GM10847 (cell line): Measurements from ENCODE around the gene CYFIP1.

Experiments used
- POLR2A ChIP-seq: IDR thresholded peaks from 2 replicates; pipeline ENCODE4 v1.6.1; 2011; ENCODE audit not compliant: insufficient read length; ENCODE audit errors: extremely low read depth

The CYFIP1 gene

DNA sequence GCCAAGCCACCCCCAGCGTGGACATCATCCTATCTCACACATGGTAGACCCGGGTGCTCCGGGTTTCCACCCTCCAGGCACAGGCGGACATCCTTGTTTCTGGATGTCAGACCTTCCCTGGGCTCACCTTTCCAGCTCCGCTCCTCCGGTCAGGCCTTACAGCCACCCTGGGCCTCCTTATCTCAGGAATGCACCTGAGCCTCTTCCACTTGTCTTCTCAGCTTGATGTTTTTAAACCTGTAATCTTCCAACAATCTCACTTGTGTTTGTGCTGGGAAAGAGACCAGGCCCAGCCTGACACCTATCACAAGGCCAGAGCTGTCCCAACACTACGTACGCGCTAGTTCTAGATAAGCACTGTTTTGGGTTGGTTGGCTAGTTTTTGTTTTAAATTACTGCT lies 87.8 kb downstream of the CYFIP1 start:
- TF ChIP-seq POLR2A = no peak

DNA sequence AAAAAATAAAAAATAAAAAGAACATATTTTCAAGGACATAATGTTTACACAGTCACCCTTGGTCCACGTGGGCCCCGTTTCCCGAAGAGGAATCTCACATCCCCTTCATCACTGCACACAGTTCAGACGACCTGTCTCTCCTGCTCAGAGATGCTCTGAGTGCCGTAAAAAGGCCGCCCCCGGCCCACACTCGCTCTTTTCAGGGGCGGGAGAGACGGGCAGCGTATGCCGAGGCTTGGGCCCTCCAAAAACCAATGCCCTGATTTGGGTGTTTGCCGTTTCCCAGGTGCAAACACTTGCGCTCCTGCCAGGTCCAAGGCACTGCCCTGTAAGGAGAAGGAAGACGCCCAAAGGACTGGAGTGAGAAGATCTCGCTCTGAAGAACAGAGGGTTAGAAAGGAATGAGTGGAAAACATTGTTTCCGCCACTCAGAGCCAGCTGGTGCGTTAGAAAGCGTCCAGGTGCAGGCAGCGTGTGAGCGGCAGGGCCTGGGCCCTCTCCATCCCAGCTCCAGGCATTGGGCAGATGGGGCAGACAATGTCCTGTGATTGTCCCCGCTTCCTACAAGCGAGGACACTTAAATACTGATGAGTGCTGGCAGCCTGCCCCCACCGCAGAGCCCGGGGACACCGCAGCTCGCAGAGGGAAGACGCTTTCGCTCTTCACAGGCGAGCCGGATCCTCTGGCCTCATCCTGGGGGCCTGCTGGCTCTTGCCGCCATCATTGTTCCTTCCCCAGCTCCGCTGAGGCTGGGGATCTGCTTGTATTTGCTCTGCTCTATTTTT lies 88.5 kb downstream of the CYFIP1 start:
- TF ChIP-seq POLR2A = no peak

DNA sequence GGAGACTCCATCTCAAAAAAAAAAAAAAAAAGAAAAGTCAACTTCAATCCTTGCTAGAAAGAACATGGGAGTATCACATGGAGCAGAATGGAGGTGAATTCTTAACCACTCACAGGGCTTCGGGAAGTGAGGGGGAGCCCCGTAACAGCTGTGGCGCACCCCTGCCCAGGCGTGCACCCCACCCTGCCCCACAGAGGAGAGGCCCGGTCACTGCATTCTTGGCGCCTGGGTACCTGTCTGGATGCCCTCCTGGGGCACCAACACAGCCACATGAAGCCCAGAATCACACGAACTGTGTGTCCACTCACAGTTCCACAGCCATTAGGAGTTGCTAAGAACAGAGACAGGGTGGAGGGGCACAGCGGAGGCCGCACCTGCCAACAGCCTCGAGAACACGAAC lies 89.9 kb downstream of the CYFIP1 start:
- TF ChIP-seq POLR2A = no peak

DNA sequence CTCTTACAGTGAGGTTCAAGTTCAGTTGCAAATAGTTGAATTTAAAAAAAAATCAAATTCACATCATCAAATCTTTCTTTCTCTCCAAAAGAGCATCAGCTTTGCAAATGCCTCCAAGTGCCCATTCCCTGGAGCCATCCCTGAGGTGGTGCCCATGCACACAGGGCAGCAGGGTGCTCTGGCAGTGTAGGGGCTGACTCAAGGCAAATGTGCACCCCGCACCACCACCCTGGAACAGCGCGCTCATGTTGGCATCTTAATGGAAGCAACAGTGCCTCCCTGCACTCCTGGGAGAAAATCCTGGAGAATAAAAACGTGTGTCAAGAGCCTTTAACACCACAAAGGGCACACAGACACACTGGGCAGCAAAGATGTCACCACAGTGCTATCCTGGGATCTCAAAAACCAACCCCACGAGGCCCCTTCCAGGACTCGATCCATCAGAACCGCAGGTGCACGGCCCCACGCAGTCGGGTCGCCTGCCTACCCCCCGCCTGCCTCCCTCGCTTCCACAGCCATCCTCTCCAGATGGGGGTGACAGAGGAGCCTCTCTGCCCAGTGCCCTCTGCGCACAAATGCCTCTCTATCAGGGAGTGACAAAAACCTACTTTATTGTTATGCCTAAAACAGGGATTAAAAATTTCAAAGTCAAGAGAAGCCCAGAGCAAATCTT lies 90.9 kb downstream of the CYFIP1 start:
- TF ChIP-seq POLR2A = no peak

DNA sequence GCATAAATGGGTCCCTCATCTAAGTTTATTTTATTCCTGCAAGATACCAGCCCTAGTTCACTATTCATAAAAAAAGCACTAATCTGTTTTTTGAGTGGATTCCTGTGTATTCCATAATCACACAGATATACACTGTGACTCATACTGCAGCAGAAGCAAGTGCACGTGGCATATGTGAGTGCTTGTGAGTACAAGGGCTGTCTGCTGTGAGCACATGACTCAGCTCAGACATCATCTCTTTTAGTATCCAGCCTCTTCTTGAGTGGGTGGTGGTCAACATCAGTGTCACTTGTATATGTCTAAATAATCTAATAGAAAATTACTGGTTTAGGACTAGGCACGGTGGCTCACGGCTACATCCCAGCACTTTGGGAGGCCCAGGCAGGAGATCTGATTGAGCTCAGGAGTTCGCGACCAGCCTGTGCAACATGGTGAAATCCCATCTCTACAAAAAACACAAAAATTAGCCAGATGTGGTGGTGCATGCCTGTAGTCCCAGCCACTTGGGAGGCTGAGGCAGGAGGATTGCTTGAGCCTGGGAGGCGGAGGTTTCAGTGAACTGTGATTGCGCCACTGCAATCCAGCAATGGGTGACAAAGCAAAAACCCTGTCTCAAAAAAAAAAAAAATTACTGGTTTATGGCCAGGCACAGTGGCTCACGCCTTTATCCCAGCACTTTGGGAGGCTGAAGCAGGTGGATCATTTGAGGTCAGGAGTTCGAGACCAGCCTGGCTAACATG lies 91.9 kb downstream of the CYFIP1 start:
- no peak for TF ChIP-seq POLR2A

DNA sequence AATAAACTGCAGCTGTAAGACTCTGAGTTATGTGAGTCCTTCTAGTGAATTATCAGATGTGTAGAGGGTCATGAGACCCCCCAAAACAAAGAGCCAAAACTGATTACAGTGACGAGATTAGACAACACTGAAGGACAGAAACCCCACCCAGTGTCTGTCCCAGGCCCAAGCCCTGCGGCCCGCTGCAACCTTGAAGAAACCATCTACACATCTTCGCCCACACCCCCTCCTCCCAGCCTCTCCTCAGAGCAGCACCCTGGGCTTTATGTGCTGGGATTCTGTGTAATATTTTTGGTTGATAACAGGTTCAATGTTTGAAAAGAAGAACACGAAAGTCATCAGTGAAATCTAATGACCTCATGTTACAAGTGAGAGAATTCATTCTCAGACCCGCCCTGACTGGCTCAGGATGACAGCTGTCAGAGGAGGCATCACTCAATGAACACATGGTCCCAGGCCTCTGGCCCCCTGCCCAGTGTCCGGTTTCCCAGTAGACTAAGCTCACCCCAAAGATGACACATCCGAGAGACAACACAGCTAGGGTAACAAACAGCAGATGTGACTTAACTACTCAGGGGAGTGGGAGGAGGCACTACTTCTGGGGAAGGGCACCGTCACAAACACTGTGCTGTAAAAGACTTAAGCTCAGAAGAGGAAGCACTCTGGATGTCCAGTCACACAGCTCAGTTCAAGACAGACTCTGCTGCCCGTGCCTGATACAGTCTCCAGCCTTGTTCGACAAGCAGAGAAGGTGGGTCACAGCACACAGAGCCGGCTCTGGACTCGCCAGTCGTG lies 92.8 kb downstream of the CYFIP1 start:
- TF ChIP-seq POLR2A = no peak

DNA sequence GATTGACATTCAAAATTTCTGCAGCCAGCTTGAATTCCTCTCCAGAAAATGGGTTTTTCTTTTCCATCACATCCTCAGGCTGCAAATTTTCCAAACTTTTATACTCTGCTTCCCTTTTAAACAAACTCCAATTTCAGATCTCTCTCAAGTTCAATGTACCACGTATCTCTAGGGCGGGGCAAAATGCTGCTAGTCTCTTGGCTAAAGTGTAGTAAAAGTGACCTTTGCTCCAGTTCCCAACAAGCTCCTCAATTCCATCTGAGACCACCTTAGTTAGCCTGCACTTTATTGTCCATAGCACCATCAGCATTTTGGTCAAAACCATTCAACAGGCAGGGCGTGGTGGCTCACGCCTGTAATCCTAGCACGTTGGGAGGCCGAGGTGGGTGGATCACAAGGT lies 95.0 kb downstream of the CYFIP1 start:
- TF ChIP-seq POLR2A = no peak

DNA sequence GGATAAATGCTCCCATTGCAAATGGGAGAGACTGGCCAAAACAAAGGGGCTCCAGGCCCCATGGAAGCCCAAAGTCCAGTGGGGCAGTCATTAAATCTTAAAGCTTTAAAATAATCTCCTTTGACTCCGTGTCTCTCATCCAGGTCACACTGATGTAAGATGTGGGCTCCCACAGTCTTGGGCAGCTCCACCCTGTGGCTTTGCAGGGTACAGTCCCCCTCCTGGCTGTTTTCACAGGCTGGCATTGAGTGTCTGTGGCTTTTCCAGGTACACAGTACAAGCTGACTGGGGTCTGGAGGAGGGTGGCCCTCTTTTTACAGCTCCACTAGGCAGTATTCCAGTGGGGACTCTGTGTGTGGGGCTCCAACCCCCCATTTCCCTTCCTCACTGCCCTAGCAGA lies 95.8 kb downstream of the CYFIP1 start:
- TF ChIP-seq POLR2A = no peak

DNA sequence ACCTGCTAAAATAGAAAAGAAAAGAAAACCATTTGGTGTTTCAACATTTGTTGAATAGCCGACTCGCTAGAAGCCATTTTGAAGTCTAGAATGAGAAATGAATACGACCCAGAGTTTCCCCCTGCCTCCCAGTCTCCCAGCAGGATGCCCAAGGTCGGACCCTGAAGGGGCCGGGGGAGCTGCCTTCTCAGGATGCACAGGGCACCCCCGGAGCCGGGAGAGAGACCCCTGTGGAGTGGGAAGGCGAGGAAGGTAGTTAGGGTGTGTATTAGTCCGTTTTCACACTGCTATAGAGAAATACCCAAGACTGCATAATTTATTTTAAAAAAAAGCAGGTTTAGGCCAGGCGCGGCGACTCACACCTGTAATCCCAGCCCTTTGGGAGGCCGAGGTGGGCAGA lies 97.0 kb downstream of the CYFIP1 start:
- TF ChIP-seq POLR2A = no peak

DNA sequence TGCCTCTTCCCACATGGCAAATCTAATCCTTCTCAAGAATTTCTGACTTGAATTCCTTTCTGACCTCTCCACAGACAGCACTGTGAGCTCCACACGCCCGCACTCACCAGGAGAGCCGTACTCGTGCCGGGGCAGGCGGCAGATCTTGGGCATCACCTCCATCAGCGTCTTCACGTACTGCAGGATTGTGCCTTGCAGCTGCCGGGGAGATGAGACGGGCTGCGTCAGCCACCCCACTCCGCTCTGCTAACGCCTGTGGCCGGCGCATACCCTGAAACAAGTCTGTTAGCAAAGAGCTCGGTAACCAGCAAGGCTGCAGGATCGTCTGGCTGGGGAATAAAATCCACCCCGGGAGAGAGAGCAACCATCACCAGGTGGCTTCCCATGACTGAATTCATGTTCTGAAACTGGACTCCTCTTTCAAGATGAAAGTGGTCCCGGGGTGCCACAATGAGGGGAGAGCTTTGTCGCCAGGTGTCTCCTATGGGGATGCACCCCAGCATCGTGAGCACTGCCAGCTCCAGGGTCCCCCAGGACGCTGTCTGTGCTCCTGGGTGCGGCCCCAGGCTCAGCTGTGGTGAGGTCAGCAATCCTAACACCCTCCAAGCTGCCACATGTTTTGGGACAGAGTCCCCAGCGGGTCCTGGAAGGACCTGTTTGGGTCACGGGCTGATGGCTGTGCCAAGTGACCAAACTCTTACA lies 98.3 kb downstream of the CYFIP1 start:
- TF ChIP-seq POLR2A = no peak

DNA sequence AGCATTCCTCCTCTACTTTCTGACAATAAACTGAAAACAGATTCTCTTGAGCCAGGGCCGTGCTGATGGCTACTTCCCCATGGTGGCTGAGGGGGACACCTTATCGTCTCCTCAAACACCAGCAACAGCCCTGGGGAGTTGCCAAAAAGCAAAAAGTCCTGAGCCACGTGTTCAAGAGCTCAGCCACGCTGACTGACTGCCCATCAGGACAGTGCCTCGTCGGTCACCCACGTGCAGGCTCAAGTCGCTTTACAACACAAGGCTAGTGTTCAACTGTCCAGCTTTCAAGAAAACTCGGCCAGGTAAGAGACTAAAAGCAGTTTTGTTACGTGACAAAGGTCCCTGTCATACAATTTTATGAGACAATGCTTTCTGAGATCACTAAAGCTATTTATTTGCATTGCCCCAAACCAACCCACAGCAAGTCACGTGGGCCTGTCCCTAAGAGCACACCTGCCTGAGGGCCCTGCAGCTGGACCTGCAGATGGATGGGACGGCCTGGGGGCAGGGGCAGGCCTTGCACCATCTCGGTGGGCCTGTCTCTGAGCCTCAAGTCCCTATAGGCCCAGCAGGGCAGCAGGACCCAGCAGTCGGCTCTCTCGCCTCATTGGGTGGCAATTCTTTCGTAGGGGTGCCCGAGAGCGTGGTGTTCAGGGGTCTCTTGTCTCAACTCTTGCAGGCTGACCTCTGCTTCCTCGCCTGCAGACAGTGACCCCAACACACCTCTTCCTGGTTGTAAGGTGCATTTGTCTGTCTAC lies 99.0 kb downstream of the CYFIP1 start:
- TF ChIP-seq POLR2A = no peak

DNA sequence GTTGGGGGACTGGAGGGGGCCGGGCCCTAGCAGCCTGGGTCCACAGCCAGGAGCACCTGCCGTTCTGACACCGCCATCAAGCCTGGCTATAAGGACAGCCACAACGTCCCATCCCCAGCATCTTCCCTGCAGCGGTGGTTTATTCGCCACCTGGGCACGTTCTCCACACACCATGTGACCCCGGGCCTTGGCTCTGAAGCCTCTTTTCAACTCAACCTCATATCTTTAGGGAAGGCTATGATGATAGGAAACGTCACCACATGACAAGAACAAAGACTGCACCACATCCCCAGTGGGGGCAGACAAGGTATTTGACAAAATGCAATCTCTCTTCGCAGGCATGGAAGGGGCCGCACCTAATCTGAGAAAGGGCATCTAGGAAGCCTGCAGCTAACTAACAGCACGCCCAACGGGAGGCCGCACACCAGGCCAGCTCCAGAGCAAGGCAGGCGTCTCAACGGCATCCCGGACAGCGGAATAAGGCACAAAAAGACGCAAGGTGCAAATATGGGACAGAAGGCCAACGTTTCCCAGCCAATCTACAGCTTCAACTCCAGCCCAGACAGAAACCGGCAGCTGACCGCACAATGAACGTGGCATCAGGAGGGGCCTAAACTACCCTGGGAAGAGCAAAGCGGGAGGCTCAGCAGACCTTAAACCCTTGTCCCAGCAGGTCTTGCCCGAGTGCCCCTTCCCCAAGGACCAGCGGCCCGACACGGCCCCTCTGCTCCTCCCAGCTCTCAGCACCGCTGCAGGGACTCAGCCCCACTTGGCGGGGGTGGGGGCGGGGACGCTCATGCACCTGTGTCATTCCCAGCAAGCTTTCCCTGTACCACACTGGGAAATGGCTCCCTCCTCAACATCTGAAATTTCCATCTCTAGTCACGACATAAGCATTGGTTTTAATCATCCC lies 99.8 kb downstream of the CYFIP1 start:
- TF ChIP-seq POLR2A = no peak

DNA sequence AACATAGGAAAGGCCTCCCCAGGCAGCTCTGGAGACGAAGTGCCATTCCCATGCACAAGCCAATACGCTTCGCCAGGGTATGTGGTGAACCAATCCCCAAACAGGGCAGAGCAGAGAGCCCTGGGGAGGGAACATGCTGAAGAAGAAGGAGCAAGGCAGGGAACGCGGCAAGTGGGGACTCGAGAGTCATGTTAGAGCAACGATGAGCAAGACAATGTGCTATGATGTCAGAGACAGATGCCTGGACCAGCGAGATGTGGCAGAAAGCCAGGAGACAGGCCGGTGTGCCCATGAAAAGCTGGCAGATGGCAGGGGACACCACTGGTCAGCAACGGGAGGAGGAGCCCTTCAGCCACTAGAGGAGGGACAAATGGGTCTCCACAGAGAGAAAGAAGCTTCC lies 102.1 kb downstream of the CYFIP1 start:
- TF ChIP-seq POLR2A = no peak
